Forelimb muscle (tissue), 1 donor: Measurements from ENCODE around the gene PCMTD2. TPM values are rescaled to one million over a fixed set of nuclear protein-coding genes. Genes with fewer than 3 reads are reported as not detected.
"Not testable (repeated sequence)": the region's sequence is repeated elsewhere in the genome, so short reads cannot be mapped to it uniquely, and the experiment has no call there.

ENCODE experiments used
- DNase-seq: peaks from one replicate; pipeline ENCODE4 v3.0.0-alpha.2; 2013; ENCODE audit warnings: low read depth
- polyA plus RNA-seq: library from polyadenylated mRNA; unstranded; fragments of 120-200 nt; gene quantifications from one replicate; pipeline ENCODE4 v1.2.1, GENCODE V29; 2013; ENCODE audit not compliant: insufficient read length

PCMTD2 gene
- polyA plus RNA-seq, 1 donor = 61.4 TPM

DNA sequence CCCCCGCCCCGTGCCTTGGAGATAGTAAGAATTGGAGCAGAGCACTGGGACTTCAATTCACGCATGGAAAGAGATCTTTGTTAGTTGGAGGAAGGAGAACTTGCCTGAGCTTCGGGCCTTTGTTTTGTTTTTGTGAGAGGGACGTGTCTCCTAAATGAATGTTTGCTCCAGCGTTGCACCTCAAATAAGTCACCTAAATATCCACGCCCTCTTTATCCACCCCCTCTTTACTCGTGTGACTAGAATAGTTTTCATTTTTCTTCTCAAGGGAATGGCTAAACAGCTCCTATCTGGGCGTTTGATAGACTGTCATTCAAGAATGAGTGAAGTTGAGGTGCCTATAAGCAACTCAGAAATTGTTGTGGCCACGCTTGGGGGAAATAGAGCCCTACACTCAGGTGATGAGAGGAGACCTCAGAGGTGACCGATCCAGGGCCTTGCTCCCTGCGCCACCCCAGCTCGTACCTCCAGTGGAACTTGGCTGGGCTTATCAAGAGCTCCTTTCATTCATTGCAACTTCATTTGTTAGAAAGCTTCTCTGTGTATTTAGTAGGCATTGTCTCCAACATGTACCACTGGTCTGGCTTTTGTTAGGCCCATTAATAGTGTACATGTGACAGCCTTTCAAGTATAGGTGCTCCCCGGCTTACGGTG is 861 bp downstream of the PCMTD2 start:
- no peak for DNase-seq

DNA sequence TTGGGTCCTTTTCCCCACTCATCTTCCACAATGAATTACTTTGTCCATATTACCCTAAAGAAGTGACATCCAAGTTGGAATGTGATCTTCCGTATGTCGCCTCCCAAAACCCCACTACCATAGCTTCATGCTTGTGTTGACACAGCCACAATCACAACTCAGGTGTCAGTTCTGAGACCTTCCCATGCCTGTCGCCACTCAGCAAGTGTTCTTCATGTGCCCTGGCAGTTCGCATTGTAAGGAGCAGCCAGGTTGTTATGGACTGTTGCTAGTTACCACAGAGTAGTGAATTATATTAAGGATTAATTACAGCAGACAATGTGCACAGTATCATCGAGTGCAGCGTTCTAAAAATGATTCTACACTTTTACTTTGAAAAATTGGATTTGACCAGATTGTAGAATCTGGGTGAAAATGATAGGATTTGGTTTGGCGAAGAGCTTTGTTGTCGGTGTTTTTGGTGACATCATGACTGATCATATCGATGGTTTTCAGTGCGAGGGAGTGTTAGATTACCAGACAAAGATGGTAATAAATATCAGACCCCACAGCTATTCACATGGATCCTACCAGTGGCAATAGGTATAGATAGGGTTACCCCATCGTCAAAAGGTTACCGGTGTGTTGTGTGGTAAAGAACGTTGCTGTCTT is 1.7 kb downstream of the PCMTD2 start:
- DNase-seq = no peak

DNA sequence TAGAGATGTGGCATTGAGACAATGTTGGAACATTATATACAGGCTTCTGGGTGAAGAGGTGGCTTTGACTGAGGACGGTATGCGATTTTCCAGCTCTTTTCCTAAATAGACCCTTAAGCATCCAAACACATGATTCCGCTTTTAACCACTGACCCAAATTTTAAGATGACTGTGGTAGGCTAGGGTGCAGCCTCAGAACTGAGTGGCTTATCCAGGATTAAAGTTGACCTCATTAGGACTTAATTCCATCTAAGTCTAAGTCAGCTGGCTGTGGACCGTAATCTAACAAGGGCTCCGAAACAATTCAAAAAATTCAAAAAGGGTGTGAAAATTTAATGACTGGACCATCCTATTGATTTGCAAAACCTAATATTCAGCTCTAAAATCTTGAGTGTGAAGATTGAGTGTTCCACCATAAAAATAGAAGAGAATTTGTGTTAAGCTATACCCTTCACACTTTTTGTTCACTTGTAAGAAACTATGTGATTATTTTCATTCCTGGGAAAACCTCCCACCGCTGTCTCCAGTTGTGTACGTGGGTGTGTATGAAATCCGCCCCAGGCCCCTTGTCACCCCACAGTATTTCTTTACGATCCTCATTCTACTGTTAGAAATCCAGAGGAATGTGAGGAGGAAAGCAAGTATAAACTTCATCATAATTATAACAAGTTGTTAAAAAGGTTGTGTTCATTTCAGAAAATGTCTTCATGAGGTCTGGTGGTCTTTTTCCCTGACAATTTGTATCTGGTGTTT is 2.7 kb downstream of the PCMTD2 start:
- no peak for DNase-seq

DNA sequence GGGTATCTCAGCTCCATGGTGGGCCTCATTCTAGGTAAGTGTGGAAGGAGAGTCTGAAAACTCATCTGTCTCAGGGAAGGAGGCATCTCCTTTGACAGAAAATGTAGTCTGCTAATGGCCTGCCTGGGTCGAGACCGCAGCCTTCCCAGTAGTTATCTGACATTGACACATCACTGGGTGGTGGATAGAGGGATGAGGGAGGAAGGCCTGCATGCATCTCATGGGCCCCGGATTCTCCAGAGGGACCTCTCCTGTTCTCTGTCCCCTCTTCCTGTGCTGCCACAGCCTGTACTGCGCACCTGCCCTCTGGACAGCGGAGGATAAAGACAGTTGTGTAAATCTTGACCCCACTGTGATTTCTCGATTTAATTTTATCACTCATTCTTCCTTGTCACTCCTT is 4.7 kb downstream of the PCMTD2 start:
- DNase-seq = no peak

DNA sequence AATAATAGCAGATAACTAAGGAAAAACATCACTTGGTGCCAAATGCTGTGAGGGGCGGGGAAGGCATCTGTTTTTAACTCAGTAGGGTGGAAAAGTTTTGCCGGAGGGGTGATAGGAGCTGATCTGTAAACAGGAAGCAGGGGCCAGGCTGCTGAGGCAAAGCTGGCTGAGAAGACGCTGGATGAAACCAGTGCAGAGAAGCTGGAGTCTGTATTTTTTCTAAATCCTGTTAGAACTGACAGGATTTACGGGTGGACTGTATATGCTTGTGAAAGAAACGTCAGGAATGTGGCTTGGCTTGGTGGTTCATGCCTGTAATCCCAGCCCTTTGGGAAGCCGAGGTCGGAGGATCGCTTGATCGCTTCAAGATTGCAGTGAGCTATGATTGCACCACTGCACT is 5.6 kb downstream of the PCMTD2 start:
- no peak for DNase-seq

DNA sequence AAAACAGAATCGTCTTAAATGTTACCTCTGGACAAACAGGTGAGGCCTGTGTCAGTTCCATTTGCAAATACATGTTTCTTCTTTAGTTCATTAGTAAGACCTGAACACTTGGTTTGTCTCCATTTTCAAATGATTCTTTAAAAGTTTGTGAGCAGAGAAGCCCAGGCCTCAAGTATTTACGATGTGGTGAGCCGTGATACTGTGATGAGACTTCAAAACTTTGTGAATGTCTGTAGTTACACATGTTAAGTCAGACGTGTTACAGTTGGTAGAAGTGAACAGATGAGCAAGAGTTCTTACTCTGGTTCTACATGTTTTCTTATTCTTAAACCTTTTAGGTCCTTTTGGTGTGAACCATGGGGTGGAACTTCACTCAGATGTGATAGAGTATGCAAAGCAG is 8.5 kb downstream of the PCMTD2 start:
- DNase-seq = no peak

DNA sequence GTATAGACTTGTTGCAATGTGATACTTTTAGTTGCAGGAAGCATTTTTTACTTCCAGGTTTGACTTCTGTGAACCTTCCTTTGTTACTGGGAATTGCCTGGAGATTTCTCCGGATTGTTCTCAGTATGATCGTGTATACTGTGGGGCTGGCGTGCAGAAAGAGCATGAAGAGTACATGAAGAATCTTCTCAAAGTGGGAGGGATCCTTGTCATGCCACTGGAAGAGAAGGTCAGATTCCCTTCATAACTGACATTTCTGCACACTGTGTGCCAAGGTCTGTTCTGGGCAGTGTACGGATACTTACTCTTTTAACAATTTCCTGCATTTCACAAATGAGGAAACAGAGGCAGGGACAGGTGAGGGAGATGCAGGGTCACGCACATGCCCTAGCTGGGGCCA is 9.7 kb downstream of the PCMTD2 start:
- DNase-seq = no peak

DNA sequence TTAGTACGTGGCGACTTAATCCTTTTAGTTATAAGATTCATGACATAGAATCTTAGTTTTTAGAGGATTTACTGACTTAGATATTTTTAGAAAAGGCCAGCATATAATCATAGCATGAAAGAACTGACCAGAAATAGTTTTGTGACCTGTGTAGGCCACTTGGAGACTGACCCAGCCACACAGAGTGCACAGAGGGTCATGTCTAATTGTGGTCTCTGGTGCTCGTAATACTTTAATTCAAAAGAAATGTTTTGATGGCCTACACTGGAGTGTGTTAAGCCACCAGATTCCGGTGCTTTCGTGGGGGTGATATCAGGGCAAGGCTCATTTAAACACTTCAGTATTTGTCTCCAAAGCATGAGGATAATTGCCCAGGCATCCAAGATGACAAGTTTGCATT is 11.4 kb downstream of the PCMTD2 start:
- DNase-seq = no peak

DNA sequence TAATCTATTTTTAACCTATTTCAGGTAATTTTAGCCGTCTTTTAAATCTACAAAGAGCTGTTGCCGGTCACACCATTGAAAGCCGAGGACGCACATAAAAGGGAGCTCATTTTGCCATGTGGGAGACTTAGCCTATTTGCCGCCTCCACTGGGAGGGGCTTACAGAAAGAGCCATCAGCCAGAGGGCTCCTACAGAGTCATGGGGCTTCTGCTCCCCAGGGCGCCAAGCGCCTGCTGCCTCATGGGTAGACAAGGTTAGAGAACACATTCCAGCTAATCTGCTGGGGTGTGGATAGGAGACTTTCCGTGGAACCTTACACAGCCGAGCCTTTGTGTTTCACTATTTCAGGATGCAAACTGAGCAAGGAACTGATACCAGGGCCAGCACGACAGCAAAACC is 12.6 kb downstream of the PCMTD2 start:
- DNase-seq = no peak

DNA sequence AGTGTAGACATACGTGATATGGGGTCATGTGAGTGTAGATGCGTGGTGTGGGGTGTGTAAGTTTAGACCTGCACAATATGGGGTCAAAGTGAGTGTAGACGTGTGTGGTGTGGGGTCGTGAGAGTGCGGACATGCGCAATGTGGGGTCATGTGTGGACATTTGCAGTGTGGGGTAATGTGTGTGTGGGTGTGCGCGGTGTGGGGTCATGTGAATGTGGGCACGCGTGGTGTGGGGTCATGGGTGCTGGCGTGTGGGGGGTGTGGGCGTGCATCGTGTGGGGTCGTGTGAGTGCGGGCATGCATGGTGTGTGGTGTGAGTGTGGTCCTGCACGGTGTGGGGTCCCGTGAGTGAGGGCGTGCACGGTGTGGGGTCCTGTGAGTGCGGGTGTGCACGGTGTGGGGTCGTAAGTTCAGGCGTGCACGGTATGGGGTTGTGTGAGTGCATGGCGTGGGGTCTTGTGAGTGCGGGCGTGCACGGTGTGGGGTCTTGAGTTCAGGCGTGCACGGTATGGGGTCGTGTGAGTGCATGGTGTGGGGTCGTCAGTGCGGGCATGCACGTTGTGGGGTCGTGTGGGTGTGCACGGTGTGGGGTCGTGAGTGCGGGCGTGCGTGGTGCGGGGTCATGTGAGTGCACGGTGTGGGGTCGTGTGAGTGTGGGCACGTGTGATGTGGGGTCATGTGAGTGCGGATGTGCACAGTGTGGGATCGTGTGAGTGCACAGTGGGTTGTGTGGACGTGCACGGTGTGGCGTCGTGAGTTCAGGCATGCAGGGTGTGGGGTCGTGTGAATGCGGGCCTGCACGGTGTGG is 14.3 kb downstream of the PCMTD2 start:
- no peak for DNase-seq

DNA sequence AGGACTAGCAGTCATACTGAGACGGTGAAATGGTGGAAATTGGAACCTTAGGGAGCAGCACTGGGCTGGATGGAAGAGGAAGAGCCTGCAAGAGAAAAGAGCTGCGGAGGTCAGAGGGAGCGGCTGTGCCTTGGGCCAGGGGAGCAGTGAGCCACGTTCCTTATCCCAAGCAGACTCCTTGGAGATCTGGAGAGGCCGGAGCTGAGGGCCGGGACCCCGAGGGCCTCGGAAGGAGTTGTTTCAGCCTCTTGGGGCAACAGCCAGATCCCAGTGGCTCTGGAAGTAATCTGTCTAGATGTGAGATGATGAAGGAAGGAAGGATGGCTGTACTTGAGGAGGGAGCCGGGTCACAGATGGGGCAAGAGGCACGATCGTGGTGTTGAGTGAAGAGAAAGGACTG is 16.1 kb downstream of the PCMTD2 start:
- no peak for DNase-seq

DNA sequence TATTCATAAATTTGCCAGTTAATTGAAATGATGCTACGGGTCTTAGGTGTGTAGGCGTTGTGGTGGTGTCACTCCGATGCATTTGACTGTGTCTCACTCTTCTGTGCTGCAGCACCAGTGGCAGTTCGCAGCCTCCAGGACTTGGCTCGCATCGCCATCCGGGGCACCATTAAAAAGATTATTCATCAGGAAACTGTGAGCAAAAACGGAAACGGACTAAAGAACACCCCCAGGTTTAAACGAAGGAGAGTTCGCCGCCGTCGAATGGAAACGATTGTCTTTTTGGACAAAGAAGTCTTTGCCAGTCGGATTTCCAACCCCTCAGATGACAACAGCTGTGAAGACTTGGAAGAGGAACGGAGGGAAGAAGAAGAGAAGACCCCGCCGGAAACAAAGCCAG is 17.6 kb downstream of the PCMTD2 start:
- DNase-seq = no peak

DNA sequence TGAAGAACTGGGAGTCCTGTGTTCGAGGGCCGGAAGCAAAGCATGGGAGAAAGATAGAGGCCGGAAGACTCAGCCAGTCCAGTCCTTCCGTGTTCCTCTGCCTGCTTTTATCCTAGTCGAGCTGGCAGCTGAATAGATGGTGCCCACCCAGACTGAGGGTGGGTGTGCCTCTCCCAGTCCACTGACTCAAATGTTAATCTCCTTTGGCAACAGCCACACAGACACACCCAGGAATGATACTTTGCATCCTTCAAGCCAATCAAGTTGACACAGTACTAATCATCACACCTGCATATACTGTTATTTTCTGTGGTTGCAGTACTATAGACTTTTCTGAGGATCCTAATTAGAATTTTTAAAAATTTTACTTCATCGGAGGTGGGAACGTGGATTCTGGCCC is 21.3 kb downstream of the PCMTD2 start:
- DNase-seq = no peak

DNA sequence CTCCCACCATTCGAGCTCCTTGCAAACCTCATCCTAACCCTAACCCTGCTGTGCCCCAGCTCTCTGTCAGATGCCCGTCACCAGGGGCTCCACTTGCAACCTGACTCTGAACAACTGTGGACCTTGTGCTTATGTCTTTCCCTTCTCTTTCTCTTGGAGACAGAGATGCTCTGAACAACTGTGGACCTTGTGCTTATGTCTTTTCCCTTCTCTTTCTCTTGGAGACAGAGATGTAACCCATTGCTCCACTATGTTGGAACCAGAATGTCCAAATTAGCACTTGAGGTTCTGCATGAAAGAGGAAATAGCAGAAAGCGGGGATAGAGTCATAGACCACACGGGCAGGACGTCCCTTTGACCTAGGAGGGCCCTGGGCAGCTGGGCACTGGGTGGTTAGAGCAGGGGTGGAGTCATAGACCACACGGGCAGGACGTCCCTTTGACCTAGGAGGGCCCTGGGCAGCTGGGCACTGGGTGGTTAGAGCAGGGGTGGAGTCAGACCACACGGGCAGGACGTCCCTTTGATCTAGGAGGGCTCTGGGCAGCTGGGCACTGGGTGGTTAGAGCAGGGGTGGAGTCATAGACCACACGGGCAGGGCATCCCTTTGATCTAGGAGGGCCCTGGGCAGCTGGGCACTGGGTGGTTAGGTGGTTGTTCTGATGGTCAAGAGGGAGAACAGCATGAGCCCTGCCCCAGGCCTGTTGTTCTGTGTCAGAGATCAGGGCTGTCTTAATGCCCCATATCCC is 22.2 kb downstream of the PCMTD2 start:
- no peak for DNase-seq

DNA sequence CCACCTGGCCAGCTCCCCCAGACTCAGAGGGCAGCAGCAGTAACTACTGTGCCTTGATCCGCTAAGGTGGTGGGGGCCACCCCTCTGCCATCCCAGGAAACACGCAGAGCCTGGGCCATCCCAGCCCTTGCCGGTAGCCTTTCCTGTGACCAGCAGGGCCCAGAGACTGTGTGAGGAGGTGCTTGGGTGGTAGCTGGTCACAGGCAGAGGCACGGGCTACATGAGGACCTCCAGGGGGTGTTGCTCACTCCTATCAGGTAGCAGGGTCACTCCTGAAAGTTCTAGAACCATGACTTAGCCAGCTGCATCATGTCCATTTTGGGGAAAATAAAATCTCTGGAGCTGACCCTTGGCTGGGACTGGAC is 22.8 kb downstream of the PCMTD2 start:
- no peak for DNase-seq

DNA sequence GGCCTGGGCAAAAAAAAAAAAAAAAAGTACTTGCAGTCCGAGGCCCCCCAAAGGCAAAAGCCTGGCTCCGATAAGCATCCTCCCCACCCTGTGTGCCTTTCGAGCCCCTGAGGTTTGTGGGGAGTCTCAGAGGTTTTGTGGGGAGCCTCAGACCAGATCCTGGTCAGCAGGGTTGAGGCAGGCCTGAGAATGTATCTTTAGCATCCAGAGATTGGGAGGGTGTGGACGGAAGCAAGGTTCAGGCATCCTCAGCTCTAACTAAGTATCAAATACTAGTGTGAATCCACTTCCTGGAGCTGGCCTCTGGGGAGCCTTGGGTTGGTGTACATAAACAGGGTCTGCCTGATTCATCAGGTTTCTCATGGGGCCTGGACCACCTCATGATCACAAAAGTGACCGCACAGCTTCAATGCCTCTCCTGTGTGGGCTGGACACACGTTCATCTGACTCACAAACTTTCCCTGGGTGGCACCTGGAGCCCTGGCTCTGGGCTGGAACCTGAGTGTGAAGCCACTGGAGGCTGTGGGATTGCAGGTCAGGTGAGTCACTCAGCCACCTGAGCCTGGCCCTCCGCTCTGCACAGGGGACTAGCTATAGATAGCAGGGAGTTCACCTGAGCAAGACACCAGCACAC is 24.4 kb downstream of the PCMTD2 start:
- no peak for DNase-seq

DNA sequence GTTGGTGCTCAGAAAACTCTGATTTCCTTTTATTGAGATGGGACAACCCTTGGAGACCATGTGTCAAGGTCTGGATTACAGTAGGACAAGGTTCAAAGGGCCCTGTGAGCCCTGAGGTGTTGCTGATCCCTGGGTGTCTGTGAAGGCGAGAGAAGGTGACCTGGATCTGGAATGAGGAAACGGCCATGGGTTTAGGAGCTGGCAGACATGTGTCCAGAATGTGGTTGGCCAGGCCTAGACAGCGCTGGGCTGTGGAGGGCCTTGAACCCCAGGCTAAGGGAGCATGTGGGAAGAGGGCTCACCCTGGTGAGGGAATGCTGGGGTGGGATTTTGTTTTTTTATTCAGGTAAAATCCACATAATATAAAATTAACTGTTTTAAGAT is 24.9 kb downstream of the PCMTD2 start:
- no peak for DNase-seq

DNA sequence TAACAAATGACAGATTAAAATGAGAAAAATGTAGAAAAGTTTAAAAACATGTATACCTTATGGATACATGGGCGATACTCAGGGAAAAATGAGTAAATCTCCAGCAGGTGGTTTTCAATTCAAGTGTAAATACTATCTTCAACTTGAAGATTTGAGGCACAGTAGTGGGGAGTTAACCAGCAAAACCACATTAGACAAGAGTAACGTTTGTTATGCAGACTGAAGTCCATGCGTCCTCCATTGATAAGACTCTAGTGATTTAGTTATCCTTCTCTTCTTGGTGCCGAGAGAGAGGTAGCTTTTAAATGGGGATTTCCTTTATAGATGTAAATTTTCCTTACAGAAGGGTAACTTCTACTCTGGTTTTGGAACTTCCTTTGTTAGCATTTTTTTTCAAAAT is 28.1 kb downstream of the PCMTD2 start:
- DNase-seq = no peak

DNA sequence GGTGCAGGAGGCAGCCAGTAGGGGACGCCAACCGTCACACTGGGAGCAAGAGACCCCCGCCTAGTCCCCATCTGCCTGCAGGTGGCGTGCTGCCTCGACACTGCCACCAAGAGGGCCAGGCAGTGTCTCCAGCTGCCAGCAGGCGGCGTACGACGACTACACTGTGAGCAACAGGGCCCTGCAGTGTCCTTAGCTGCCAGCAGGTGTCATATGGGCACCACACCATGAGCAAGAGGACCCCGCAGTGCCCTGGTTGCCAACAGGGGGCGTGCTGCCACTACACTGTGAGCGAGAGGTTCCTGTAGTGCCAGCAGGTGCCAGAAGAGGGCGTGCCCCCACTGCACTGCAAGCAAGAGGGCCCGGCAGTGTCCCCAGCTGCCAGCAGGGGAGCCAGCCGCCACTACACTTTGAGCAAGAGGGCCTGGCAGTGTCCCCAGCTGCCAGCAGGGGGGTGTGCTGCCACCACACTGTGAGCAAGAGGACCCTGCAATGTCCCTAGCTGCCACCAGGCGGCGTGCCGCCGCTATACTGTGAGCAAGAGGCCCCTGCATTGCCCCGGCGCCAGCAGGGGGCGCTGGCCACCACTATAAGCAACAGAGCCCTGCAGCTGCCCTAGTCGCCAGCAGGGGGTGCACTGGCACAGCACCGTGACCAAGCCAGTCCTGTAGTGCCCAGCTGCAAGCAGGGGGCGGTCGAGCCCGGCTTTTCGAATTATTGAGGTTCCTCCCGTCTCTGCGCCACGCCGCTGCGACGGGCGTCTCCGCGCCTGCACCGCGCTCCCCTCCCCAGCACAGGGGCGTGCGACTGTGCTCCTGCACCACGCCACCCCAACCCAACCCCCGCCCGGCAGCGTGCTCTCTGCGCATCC is 30.3 kb downstream of the PCMTD2 start:
- not testable (repeated sequence) for DNase-seq
